K562 (cell line): ENCODE data around the gene LRRC26. TPM values are rescaled to one million over a fixed set of nuclear protein-coding genes. Genes with fewer than 3 reads are reported as not detected.

Experiments
- CEBPB ChIP-seq: fragments of 450-650 bp; IDR thresholded peaks from 2 replicates; pipeline ENCODE4 v1.6.1; 2016; ENCODE audit warnings: missing genetic modification characterization, missing compliant biosample characterization
- EGR1 ChIP-seq: fragments of 450-650 bp; conservative IDR thresholded peaks from 2 replicates; pipeline ENCODE4 v1.6.1; 2017; ENCODE audit warnings: mild to moderate bottlenecking
- SETDB1 ChIP-seq: IDR thresholded peaks from one replicate; pipeline ENCODE4 v1.6.1; 2012; ENCODE audit warnings: low read length, control low read depth, inconsistent platforms
- SUPT5H ChIP-seq: fragments of 450-650 bp; IDR thresholded peaks from 2 replicates; pipeline ENCODE4 v1.6.1; 2016
- XRCC3 ChIP-seq: fragments of 450-650 bp; IDR thresholded peaks from 2 replicates; pipeline ENCODE4 v1.6.1; 2017; ENCODE audit warnings: mild to moderate bottlenecking, moderate library complexity
- polyA plus RNA-seq, 8 experiments: library from polyadenylated mRNA; depleted of rRNA in 4 of 8; stranded (reverse) in 5 of 8; unstranded in 3 of 8; fragments of >200 nt; fragmentation: Nextera tagmentation in 2 of 8; fragmentation: Illumina TruSeq in 1 of 8; extraction: Ambion mirVana in 2 of 8; extraction: Trizol in 1 of 8; gene quantifications; 2 replicates each; pipeline versions ENCODE4 v1.2.1 to v1.2.3, GENCODE V29; 2011 to 2014; ENCODE audit warnings: inconsistent platforms in 1 of 8, missing spikeins in 1 of 8
- total RNA-seq, 7 experiments: library from RNA; depleted of rRNA in 6 of 7; stranded (reverse); fragments of >200 nt in 6 of 7; fragmentation: Illumina TruSeq in 2 of 7; extraction: Trizol in 2 of 7; gene quantifications; 2 replicates each; pipeline versions ENCODE4 v1.2.1 to v1.2.3, GENCODE V29; 2011 to 2021; ENCODE audit warnings: low replicate concordance in 1 of 7
- TF ChIP-seq, protein P1 (sequence below), 2 experiments: fragments of 150-350 bp in 1 of 2; IDR thresholded peaks; 2 replicates each; pipeline ENCODE4 v1.6.1; 2012 to 2016; ENCODE audit warnings: low read depth in 2 of 2, low read length in 2 of 2, mild to moderate bottlenecking in 1 of 2, moderate library complexity in 1 of 2
- TF ChIP-seq, protein P2 (sequence below): fragments of 150-350 bp; conservative IDR thresholded peaks from 2 replicates; pipeline ENCODE4 v1.6.1; 2014; ENCODE audit warnings: low read length
- TF ChIP-seq, protein P3 (sequence below): fragments of 250-450 bp; sonication (Bioruptor Pico); IDR thresholded peaks from 2 replicates; pipeline ENCODE4 v1.5.0; 2022; ENCODE audit warnings: mild to moderate bottlenecking
- TF ChIP-seq, protein P4 (sequence below): fragments of 450-650 bp; IDR thresholded peaks from 2 replicates; pipeline ENCODE4 v1.6.1; 2018; ENCODE audit not compliant: partially characterized antibody
- TF ChIP-seq, protein P5 (sequence below): sonication (generic); formaldehyde crosslinking; IDR thresholded peaks from 2 replicates; pipeline ENCODE4 v1.5.0; 2020; ENCODE audit warnings: missing genetic modification reagents
- TF ChIP-seq, protein P6 (sequence below): IDR thresholded peaks from 2 replicates; pipeline ENCODE4 v1.6.1; 2011; ENCODE audit not compliant: insufficient read length; ENCODE audit errors: extremely low read depth

The LRRC26 gene
- total and polyA plus RNA-seq, 9 of the 15 experiments (the other 6 are each of a cell fraction or from before 2014, with no cell fraction given): not detected

DNA sequence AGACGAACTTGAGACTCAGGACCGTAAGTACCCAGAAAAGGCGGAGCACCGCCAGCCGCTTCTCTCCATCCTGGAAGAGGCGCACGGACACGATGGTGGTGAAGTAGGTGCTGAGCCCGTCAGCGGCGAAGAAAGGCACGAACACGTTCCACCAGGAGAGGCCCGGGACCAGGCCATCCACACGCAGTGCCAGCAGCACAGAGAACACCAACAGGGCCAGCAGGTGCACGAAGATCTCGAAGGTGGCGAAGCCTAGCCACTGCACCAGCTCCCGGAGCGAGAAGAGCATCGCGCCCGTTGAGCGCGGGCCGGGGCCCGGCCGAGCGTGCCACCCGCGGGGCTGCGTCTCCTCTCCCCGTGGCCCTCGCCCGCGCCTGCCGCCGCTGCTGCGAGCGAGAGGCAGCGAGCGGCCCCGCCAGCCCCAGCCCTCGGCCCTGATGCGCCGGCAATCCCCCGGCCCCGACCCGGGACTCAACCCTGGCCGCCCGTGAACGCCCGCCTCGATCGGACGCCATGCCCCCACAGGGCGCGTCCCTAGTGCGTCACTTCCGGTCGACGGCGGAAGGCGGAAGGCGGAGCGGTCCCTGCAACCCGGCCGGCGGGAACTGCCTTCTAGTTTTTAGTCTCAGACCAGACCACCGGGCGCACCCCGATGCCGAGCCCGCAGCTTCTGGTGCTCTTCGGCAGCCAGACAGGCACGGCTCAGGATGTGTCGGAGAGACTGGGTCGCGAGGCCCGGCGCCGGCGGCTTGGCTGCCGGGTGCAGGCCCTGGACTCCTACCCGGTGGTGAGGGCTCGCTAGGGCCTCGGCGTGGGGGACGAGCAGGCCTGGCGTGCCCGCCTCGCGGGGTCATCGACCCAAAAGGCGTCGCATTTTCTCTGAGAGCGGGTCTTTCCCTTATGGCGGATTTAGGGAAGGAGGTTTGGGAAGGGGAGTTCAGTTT is 35.5 kb upstream of the LRRC26 start, which contains the start of the genes NDOR1 and TMEM203 (continued):
- TF ChIP-seq EGR1 (0 out of 2 replicates have a peak, but pooled peaks have one; percentile 32), CEBPB (tag) (no peak), SETDB1 (no peak), XRCC3 (no peak), SUPT5H (peak; percentile 77)
- TF ChIP-seq, protein P1, sequence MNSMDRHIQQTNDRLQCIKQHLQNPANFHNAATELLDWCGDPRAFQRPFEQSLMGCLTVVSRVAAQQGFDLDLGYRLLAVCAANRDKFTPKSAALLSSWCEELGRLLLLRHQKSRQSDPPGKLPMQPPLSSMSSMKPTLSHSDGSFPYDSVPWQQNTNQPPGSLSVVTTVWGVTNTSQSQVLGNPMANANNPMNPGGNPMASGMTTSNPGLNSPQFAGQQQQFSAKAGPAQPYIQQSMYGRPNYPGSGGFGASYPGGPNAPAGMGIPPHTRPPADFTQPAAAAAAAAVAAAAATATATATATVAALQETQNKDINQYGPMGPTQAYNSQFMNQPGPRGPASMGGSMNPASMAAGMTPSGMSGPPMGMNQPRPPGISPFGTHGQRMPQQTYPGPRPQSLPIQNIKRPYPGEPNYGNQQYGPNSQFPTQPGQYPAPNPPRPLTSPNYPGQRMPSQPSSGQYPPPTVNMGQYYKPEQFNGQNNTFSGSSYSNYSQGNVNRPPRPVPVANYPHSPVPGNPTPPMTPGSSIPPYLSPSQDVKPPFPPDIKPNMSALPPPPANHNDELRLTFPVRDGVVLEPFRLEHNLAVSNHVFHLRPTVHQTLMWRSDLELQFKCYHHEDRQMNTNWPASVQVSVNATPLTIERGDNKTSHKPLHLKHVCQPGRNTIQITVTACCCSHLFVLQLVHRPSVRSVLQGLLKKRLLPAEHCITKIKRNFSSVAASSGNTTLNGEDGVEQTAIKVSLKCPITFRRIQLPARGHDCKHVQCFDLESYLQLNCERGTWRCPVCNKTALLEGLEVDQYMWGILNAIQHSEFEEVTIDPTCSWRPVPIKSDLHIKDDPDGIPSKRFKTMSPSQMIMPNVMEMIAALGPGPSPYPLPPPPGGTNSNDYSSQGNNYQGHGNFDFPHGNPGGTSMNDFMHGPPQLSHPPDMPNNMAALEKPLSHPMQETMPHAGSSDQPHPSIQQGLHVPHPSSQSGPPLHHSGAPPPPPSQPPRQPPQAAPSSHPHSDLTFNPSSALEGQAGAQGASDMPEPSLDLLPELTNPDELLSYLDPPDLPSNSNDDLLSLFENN (IDR thresholded peaks at IDR 0.05; ENCODE audit: low read depth in 2 of 2, low read length in 2 of 2): peak in 1 of 2 experiments; percentile 38; a peak in 1 of 4 replicates
- TF ChIP-seq, protein P2, sequence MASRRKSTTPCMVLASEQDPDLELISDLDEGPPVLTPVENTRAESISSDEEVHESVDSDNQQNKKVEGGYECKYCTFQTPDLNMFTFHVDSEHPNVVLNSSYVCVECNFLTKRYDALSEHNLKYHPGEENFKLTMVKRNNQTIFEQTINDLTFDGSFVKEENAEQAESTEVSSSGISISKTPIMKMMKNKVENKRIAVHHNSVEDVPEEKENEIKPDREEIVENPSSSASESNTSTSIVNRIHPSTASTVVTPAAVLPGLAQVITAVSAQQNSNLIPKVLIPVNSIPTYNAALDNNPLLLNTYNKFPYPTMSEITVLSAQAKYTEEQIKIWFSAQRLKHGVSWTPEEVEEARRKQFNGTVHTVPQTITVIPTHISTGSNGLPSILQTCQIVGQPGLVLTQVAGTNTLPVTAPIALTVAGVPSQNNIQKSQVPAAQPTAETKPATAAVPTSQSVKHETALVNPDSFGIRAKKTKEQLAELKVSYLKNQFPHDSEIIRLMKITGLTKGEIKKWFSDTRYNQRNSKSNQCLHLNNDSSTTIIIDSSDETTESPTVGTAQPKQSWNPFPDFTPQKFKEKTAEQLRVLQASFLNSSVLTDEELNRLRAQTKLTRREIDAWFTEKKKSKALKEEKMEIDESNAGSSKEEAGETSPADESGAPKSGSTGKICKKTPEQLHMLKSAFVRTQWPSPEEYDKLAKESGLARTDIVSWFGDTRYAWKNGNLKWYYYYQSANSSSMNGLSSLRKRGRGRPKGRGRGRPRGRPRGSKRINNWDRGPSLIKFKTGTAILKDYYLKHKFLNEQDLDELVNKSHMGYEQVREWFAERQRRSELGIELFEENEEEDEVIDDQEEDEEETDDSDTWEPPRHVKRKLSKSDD: 0 out of 2 replicates have a peak, but pooled peaks have one; percentile 51
- TF ChIP-seq, protein P3, sequence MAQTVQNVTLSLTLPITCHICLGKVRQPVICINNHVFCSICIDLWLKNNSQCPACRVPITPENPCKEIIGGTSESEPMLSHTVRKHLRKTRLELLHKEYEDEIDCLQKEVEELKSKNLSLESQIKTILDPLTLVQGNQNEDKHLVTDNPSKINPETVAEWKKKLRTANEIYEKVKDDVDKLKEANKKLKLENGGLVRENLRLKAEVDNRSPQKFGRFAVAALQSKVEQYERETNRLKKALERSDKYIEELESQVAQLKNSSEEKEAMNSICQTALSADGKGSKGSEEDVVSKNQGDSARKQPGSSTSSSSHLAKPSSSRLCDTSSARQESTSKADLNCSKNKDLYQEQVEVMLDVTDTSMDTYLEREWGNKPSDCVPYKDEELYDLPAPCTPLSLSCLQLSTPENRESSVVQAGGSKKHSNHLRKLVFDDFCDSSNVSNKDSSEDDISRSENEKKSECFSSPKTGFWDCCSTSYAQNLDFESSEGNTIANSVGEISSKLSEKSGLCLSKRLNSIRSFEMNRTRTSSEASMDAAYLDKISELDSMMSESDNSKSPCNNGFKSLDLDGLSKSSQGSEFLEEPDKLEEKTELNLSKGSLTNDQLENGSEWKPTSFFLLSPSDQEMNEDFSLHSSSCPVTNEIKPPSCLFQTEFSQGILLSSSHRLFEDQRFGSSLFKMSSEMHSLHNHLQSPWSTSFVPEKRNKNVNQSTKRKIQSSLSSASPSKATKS (CRISPR knock-in tag): no peak
- TF ChIP-seq, protein P4, sequence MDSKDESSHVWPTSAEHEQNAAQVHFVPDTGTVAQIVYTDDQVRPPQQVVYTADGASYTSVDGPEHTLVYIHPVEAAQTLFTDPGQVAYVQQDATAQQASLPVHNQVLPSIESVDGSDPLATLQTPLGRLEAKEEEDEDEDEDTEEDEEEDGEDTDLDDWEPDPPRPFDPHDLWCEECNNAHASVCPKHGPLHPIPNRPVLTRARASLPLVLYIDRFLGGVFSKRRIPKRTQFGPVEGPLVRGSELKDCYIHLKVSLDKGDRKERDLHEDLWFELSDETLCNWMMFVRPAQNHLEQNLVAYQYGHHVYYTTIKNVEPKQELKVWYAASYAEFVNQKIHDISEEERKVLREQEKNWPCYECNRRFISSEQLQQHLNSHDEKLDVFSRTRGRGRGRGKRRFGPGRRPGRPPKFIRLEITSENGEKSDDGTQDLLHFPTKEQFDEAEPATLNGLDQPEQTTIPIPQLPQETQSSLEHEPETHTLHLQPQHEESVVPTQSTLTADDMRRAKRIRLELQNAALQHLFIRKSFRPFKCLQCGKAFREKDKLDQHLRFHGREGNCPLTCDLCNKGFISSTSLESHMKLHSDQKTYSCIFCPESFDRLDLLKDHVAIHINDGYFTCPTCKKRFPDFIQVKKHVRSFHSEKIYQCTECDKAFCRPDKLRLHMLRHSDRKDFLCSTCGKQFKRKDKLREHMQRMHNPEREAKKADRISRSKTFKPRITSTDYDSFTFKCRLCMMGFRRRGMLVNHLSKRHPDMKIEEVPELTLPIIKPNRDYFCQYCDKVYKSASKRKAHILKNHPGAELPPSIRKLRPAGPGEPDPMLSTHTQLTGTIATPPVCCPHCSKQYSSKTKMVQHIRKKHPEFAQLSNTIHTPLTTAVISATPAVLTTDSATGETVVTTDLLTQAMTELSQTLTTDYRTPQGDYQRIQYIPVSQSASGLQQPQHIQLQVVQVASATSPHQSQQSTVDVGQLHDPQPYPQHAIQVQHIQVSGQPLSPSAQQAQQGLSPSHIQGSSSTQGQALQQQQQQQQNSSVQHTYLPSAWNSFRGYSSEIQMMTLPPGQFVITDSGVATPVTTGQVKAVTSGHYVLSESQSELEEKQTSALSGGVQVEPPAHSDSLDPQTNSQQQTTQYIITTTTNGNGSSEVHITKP: no peak
- TF ChIP-seq, protein P5, sequence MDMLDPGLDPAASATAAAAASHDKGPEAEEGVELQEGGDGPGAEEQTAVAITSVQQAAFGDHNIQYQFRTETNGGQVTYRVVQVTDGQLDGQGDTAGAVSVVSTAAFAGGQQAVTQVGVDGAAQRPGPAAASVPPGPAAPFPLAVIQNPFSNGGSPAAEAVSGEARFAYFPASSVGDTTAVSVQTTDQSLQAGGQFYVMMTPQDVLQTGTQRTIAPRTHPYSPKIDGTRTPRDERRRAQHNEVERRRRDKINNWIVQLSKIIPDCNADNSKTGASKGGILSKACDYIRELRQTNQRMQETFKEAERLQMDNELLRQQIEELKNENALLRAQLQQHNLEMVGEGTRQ (CRISPR knock-in tag): no peak
- TF ChIP-seq, protein P6, sequence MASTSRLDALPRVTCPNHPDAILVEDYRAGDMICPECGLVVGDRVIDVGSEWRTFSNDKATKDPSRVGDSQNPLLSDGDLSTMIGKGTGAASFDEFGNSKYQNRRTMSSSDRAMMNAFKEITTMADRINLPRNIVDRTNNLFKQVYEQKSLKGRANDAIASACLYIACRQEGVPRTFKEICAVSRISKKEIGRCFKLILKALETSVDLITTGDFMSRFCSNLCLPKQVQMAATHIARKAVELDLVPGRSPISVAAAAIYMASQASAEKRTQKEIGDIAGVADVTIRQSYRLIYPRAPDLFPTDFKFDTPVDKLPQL: no peak
